SK-N-MC (cell line): Measurements from ENCODE around the gene STAM.

Experiments
- EZH2 ChIP-seq: fragments of 200-600 bp; sonication (generic); IDR thresholded peaks from one replicate; pipeline ENCODE4 v1.6.1; 2017; ENCODE audit warnings: antibody characterized with exemption
- FOXP2 ChIP-seq: optimal IDR thresholded peaks from 2 replicates; pipeline ENCODE3; 2011; ENCODE audit warnings: mild to moderate bottlenecking, moderate library complexity; ENCODE audit not compliant: insufficient read depth; ENCODE audit errors: extremely low read length, control extremely low read depth
- POLR2AphosphoS5 ChIP-seq: IDR thresholded peaks from 2 replicates; pipeline ENCODE4 v1.6.1; 2012; ENCODE audit warnings: mild to moderate bottlenecking, low read depth, low read length, borderline replicate concordance

- TF ChIP-seq POLR2AphosphoS5, result no peak
- no peak for TF ChIP-seq EZH2
- TF ChIP-seq FOXP2, result no peak
Observed at GRCh38 chr10:17637869-17638268, 6.1 kb upstream of the STAM start.
